GM12878 (cell line): Measurements from ENCODE around the gene FOXD2. TPM values are rescaled to one million over a fixed set of nuclear protein-coding genes. Genes with fewer than 3 reads are reported as not detected.

Experiments
- CBFB ChIP-seq: IDR thresholded peaks from 2 replicates; pipeline ENCODE4 v1.6.1; 2016; ENCODE audit warnings: antibody characterized with exemption, low read depth
- KDM1A ChIP-seq: fragments of 200-600 bp; sonication (generic); IDR thresholded peaks from 2 replicates; pipeline ENCODE4 v1.6.1; 2016; ENCODE audit warnings: borderline replicate concordance
- MTA2 ChIP-seq: fragments of 450-650 bp; IDR thresholded peaks from 2 replicates; pipeline ENCODE4 v1.6.1; 2016; ENCODE audit warnings: low read depth, mild to moderate bottlenecking, moderate library complexity
- NFIC ChIP-seq: IDR thresholded peaks from 2 replicates; pipeline ENCODE4 v1.6.1; 2012; ENCODE audit warnings: low read depth, mild to moderate bottlenecking, inconsistent platforms, low read length, moderate library complexity
- PAX8 ChIP-seq: fragments of 450-650 bp; IDR thresholded peaks from 2 replicates; pipeline ENCODE4 v1.6.1; 2017; ENCODE audit warnings: mild to moderate bottlenecking, moderate library complexity
- STAT1 ChIP-seq: fragments of 450-650 bp; conservative IDR thresholded peaks from 2 replicates; pipeline ENCODE4 v1.6.1; 2014; ENCODE audit warnings: antibody characterized with exemption, mild to moderate bottlenecking
- SUZ12 ChIP-seq: fragments of 200-600 bp; sonication (generic); IDR thresholded peaks from one replicate; pipeline ENCODE4 v1.6.1; 2018; ENCODE audit warnings: antibody characterized with exemption, mild to moderate bottlenecking; ENCODE audit not compliant: unreplicated experiment
- USF1 ChIP-seq: IDR thresholded peaks from 2 replicates; pipeline ENCODE4 v1.6.1; 2011; ENCODE audit warnings: borderline replicate concordance, low read depth, mild to moderate bottlenecking, moderate library complexity, mixed read lengths, low read length; ENCODE audit not compliant: insufficient read depth; ENCODE audit errors: extremely low read length
- YY1 ChIP-seq: IDR thresholded peaks from 2 replicates; pipeline ENCODE4 v1.6.1; 2011; ENCODE audit warnings: low read depth, mild to moderate bottlenecking, low read length
- ZNF217 ChIP-seq: fragments of 450-650 bp; IDR thresholded peaks from 2 replicates; pipeline ENCODE4 v1.6.1; 2017; ENCODE audit warnings: antibody characterized with exemption, mild to moderate bottlenecking
- polyA plus RNA-seq, 11 experiments: library from polyadenylated mRNA; depleted of rRNA in 4 of 11; unstranded in 6 of 11; stranded (reverse) in 5 of 11; fragments of >200 nt; fragmentation: Nextera tagmentation in 4 of 11; fragmentation: Illumina TruSeq in 1 of 11; extraction: Ambion mirVana in 4 of 11; extraction: Trizol in 1 of 11; gene quantifications; 1 replicate in 1 of 11; 2 replicates in 10 of 11; pipeline versions ENCODE4 v1.2.1 to v1.2.3, GENCODE V29; 2011 to 2016; ENCODE audit warnings: inconsistent platforms in 2 of 11, missing spikeins in 2 of 11, low read depth in 1 of 11
- total RNA-seq, 4 experiments: library from RNA; depleted of rRNA in 3 of 4; stranded (reverse); fragments of >200 nt in 3 of 4; fragmentation: Illumina TruSeq in 1 of 4; extraction: Trizol in 1 of 4; gene quantifications; 2 replicates each; pipeline versions ENCODE4 v1.2.1 to v1.2.3, GENCODE V29; 2013 to 2021
- TF ChIP-seq, protein P1 (sequence below): IDR thresholded peaks from 2 replicates; pipeline ENCODE4 v1.6.1; 2012; ENCODE audit warnings: low read length, inconsistent platforms

The FOXD2 gene
- total and polyA plus RNA-seq, 10 of the 15 experiments (the other 5 are each of a cell fraction or from before 2014, with no cell fraction given), result under 0.01 to 0.27 (median 0.04) TPM; not detected in 1

DNA sequence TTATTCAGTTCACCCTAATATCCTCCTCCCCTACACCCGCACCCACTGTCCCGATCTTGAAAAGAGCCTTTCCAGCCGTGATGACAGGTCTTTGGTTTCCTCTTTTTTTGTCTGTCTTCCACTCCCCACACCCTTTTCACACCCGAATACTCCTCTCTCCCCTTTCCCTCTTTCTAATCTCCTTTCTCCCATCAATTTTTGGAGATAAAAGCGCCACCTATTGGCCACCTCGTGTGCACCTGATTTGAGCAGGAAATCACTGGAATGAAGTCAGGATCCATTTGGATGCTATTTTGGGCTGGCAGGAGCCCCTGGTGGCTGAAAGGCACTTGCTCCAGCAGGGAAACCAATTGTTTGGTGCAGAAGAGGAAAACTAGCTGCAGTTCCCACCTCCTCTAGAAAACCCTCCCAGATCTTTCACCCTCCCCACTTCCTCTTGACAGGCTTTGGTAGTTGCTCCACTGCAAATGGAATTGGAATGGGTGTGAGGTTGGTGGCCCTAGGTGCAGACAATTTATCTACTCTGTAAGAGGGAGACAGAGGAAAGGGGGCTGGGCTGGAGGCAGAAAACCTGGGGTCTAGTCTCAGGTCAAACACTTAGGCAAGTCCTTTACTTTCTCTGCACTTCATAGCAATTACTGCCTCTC is 13.4 kb upstream of the FOXD2 start (continued):
- TF ChIP-seq ZNF217 (no peak), SUZ12 (no peak), STAT1 (no peak), KDM1A (no peak), USF1 (no peak), NFIC (no peak), YY1 (no peak), PAX8 (no peak), MTA2 (no peak), CBFB (no peak)
- TF ChIP-seq, protein P1, sequence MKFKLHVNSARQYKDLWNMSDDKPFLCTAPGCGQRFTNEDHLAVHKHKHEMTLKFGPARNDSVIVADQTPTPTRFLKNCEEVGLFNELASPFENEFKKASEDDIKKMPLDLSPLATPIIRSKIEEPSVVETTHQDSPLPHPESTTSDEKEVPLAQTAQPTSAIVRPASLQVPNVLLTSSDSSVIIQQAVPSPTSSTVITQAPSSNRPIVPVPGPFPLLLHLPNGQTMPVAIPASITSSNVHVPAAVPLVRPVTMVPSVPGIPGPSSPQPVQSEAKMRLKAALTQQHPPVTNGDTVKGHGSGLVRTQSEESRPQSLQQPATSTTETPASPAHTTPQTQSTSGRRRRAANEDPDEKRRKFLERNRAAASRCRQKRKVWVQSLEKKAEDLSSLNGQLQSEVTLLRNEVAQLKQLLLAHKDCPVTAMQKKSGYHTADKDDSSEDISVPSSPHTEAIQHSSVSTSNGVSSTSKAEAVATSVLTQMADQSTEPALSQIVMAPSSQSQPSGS, result no peak
